Astrocyte of the hippocampus (primary cell): Measurements from ENCODE around the gene GABBR2.

Experiments
- DNase-seq: peaks from one replicate; pipeline ENCODE4 v3.0.0; 2011; ENCODE audit warnings: low read depth, low spot score

The GABBR2 gene

GRCh38 chr9:98403715-98404114 is 305.0 kb downstream of the GABBR2 start:
- DNase-seq: no peak

GRCh38 chr9:98402019-98402840 is 306.5 kb downstream of the GABBR2 start:
- DNase-seq: no peak

GRCh38 chr9:98401140-98402018 is 307.4 kb downstream of the GABBR2 start:
- DNase-seq: no peak

- DNase-seq: no peak
These were observed 308.6 kb downstream of the GABBR2 start for GRCh38 chr9:98399950-98400683.

GRCh38 chr9:98396656-98397055 is 312.1 kb downstream of the GABBR2 start:
- DNase-seq: no peak

- no peak for DNase-seq
These were observed 312.5 kb downstream of the GABBR2 start for GRCh38 chr9:98396236-98396635.

GRCh38 chr9:98391867-98392266 is 316.9 kb downstream of the GABBR2 start:
- DNase-seq: no peak

GRCh38 chr9:98391406-98391805 is 317.3 kb downstream of the GABBR2 start:
- no peak for DNase-seq

GRCh38 chr9:98385751-98386150 is 323.0 kb downstream of the GABBR2 start:
- no peak for DNase-seq

GRCh38 chr9:98383758-98384157 is 325.0 kb downstream of the GABBR2 start:
- peak; percentile 3 for DNase-seq

- no peak for DNase-seq
These were observed 327.2 kb downstream of the GABBR2 start for GRCh38 chr9:98381311-98382103.

- peak; percentile 47 for DNase-seq
These were observed 328.6 kb downstream of the GABBR2 start for GRCh38 chr9:98380065-98380681.

- no peak for DNase-seq
These were observed 329.2 kb downstream of the GABBR2 start for GRCh38 chr9:98379572-98379971.

GRCh38 chr9:98378794-98379193 is 329.9 kb downstream of the GABBR2 start:
- DNase-seq: no peak

GRCh38 chr9:98378206-98378780 is 330.4 kb downstream of the GABBR2 start:
- no peak for DNase-seq

- DNase-seq: peak; percentile 22
These were observed 333.5 kb downstream of the GABBR2 start for GRCh38 chr9:98375138-98375726.

GRCh38 chr9:98374385-98375051 is 334.2 kb downstream of the GABBR2 start:
- peak; percentile 71 for DNase-seq

- DNase-seq: no peak
These were observed 335.1 kb downstream of the GABBR2 start for GRCh38 chr9:98373609-98374008.

GRCh38 chr9:98372077-98372836 is 336.5 kb downstream of the GABBR2 start:
- no peak for DNase-seq
